Activated naive CD8-positive, alpha-beta T cell treated with anti-CD3 and anti-CD28 coated beads, Interleukin-2, amount 50 U/mL, for 24 hours (primary cell): ENCODE measurements around the gene TMEM178B.
"Not testable (repeated sequence)": the region's sequence is repeated elsewhere in the genome, so short reads cannot be mapped to it uniquely, and the experiment has no call there.

Source experiments
- ATAC-seq: fragments of 150-1000 bp; cut with Tn5 transposase; one replicate; pipeline ENCODE4 v1.10.0; 2021
- DNase-seq: peaks from one replicate; pipeline ENCODE4 v3.0.0; 2021
- H3K27ac Mint-ChIP-seq: one replicate; pipeline ENCODE4 v1.8.0; 2021; ENCODE audit warnings: mild to moderate bottlenecking, mixed read lengths
- H3K27me3 Mint-ChIP-seq: one replicate; pipeline ENCODE4 v1.8.0; 2021; ENCODE audit warnings: mixed read lengths
- H3K36me3 Mint-ChIP-seq: one replicate; pipeline ENCODE4 v1.8.0; 2021; ENCODE audit warnings: low read depth, mixed read lengths
- H3K4me1 Mint-ChIP-seq: one replicate; pipeline ENCODE4 v1.8.0; 2021; ENCODE audit warnings: mixed read lengths
- H3K4me3 Mint-ChIP-seq: one replicate; pipeline ENCODE4 v1.8.0; 2021; ENCODE audit warnings: mild to moderate bottlenecking, moderate library complexity, mixed read lengths
- H3K9me3 Mint-ChIP-seq: one replicate; pipeline ENCODE4 v1.8.0; 2021; ENCODE audit warnings: mixed read lengths

Gene TMEM178B

DNA sequence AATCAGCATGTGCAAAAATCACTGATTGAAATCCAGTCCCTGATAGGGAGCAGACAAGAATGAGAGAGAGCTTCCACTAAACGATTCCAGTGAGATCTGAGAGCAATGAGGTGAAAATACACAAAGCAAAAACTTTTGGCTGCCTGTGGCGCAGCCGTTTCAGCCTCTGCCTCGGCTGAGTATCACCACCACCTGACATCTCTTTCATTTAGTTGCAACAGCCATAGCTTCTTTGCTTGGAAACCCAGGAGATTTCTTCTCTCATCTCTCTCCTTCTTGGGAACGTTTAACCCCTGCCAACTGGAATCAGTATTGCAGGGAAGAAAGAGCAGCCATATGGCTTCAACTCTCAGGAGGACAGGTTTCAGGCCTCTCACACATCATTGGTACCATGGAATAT, 240.0 kb downstream of the TMEM178B start:
- no peaks in the 10 kb centered on the region for H3K9me3 Mint-ChIP-seq
- DNase-seq = no peak
- no peak overlapping the region for H3K27ac Mint-ChIP-seq
- H3K4me1 Mint-ChIP-seq = no peaks in the 10 kb centered on the region
- no peaks in the 10 kb centered on the region for H3K36me3 Mint-ChIP-seq
- H3K4me3 Mint-ChIP-seq = no peak overlapping the region
- no peak for ATAC-seq
- no peaks in the 10 kb centered on the region for H3K27me3 Mint-ChIP-seq

DNA sequence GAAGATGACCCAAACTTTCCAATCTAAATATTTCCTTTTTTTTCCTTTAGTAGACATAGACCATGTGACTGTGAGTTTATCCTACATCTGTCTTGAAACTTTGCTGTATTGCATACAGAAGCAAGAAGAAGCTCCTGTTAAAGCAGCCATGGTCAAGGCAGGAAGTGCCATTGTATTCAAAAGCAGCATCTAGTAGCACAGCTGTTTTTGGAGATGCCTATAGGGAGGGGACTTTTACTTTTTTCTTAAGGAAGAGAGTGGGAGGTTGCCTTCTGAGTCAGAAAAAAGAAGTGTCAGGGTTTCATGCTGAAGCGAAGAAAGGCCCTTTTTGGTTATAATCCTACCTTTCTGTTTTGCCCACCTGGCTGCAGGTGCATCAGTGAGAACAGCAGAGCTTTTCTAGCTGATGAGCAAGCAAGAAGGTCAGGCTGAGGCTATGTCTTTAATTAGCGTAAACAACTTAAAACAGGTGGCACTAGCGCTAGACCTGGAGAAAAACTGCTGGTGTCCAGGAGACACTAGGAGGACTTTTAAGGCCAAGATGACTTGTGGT, 243.2 kb downstream of the TMEM178B start:
- DNase-seq = no peak
- H3K27ac Mint-ChIP-seq = no peak overlapping the region
- no peak overlapping the region for H3K4me3 Mint-ChIP-seq
- no peaks in the 10 kb centered on the region for H3K27me3 Mint-ChIP-seq
- no peak for ATAC-seq
- H3K9me3 Mint-ChIP-seq = no peaks in the 10 kb centered on the region
- H3K4me1 Mint-ChIP-seq = peaks cover 5% of the 10 kb centered on the region
- H3K36me3 Mint-ChIP-seq = no peaks in the 10 kb centered on the region

DNA sequence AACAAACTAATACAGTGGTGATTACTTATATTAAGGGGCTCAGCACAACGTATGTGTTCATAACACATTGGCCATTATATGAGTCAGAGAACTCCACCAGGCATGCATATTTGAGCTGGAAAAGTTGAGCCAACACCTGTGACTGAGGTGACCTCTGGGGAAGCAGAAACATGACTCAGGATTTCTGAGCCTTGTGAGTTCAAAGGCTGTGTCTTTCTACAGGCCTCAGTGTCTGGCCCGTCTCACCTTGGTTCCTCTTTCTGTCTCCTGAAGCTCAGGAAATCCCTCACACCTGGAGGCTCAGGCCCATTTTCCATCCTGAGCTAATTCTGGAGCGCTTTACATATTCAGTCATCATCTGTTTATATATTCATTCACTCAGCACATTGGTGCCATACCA, 246.4 kb downstream of the TMEM178B start:
- ATAC-seq = peak; percentile 73
- H3K9me3 Mint-ChIP-seq = no peaks in the 10 kb centered on the region
- H3K27me3 Mint-ChIP-seq = peaks cover 1% of the 10 kb centered on the region
- peaks cover 5% of the 10 kb centered on the region for H3K4me1 Mint-ChIP-seq
- no peak overlapping the region for H3K27ac Mint-ChIP-seq
- H3K4me3 Mint-ChIP-seq = no peak overlapping the region
- no peak for DNase-seq
- H3K36me3 Mint-ChIP-seq = no peaks in the 10 kb centered on the region

DNA sequence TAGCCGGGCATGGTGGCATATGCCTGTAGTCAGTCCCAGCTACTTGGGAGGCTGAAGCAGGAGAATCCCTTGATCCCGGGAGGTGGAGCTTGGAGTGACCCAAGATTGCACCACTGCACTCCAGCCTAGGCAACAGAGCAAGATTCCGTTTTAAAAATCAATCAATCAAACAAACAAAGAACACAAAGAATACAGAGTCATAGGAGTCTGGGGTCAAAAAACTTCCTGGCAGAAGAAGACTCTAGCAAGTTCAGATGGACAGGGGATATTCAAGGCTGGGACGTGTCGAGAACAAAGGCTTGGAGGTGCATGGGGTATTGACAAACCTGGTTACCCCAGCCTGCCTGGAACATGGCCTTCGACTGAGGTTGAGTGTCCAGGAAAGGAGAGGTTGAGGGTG, 248.5 kb downstream of the TMEM178B start:
- no peak for ATAC-seq
- Mint-ChIP-seq H3K27me3 (peaks cover 4% of the 10 kb centered on the region), H3K36me3 (no peaks in the 10 kb centered on the region), H3K9me3 (no peaks in the 10 kb centered on the region), H3K4me1 (peaks cover 5% of the 10 kb centered on the region), H3K4me3 (no peak overlapping the region), H3K27ac (no peak overlapping the region)
- no peak for DNase-seq

DNA sequence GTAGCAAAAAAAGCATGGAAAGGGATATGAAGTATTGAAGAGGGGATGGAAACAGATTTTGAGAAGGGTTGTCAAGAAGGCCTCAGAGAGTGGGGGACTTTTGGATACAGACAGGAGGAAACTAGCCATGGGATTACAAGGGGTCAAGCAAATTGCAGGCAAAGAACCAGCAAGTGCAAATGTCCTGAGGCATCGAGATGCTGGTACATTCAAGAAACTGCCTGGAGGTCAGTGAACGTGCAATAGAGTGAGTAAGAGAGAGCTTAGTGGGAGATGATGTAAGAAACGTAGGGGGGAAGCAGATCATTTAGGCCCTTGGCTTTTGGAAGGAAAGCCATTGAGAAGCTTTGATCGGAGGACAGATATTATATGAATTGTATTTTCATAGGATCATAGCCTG, 250.0 kb downstream of the TMEM178B start:
- H3K27me3 Mint-ChIP-seq = peaks cover 7% of the 10 kb centered on the region
- no peaks in the 10 kb centered on the region for H3K36me3 Mint-ChIP-seq
- ATAC-seq (no peak), DNase-seq (no peak)
- H3K4me1 Mint-ChIP-seq = peaks cover 5% of the 10 kb centered on the region
- no peak overlapping the region for H3K4me3 Mint-ChIP-seq
- H3K9me3 Mint-ChIP-seq = no peaks in the 10 kb centered on the region
- H3K27ac Mint-ChIP-seq = no peak overlapping the region

DNA sequence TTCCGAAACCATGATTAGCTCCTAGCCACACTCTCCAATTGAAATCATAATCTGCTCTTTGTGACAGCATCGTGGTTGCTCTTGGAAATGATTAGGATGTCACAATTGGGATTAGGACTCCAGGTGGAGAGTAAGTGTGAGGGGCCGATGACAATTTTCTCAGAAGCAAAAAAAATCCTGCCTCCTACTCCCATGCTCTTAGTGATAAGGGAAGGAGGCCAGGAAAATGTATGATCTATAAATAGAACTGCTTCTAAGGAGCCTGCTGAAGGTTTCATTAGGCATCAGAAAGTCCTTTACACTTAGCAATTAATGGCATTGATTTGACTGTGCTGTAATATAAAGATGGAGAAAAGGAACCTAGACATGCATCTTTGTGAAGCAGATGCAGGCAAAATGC, 251.0 kb downstream of the TMEM178B start:
- no peaks in the 10 kb centered on the region for H3K9me3 Mint-ChIP-seq
- H3K27me3 Mint-ChIP-seq = peaks cover 7% of the 10 kb centered on the region
- no peak overlapping the region for H3K4me3 Mint-ChIP-seq
- ATAC-seq (no peak), DNase-seq (no peak)
- H3K36me3 Mint-ChIP-seq = no peaks in the 10 kb centered on the region
- no peak overlapping the region for H3K27ac Mint-ChIP-seq
- peaks cover 3% of the 10 kb centered on the region for H3K4me1 Mint-ChIP-seq

DNA sequence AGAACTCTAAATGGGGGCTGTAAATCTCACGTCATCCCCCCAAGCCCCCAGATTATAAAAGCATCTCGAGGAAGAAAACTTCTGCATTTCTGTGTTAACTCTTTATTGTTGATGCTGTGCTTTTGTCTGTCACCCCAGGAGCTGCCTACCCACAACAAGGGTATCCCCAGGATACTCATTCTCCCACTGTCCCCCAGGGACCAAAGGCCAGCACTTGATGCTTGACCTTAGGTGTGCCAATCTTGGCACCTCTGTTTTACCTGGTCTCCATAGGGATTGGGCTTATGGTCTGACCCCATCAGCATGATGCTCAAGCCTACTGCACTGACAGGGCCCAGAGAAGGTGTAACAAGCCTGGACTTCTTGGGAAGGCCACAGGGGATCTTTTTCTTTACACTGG, 251.4 kb downstream of the TMEM178B start:
- Mint-ChIP-seq H3K27me3 (peaks cover 7% of the 10 kb centered on the region), H3K27ac (no peak overlapping the region), H3K36me3 (no peaks in the 10 kb centered on the region), H3K4me3 (no peak overlapping the region), H3K9me3 (no peaks in the 10 kb centered on the region), H3K4me1 (no peaks in the 10 kb centered on the region)
- ATAC-seq (no peak), DNase-seq (no peak)

DNA sequence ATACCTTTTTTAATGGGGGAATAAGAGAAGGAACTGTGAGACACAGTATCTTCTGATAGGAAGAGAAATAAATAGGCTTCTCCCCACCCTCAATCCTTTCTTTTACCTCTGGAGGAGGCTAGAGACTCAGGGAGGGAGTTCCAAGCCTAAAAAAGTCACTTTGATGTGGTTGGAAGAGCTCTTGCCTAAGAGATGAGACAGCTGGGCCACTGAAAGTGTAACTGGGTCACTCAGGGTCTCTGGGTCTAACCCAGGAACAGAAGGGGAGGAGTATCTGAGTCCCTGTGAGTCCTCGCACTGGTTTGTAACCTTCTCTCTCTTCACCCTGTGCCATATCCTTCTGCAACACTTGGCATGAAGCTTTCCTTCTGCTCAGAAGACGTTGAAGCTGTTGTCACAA, 254.4 kb downstream of the TMEM178B start:
- H3K27me3 Mint-ChIP-seq = peaks cover 5% of the 10 kb centered on the region
- DNase-seq = no peak
- no peaks in the 10 kb centered on the region for H3K9me3 Mint-ChIP-seq
- H3K4me1 Mint-ChIP-seq = no peaks in the 10 kb centered on the region
- H3K36me3 Mint-ChIP-seq = no peaks in the 10 kb centered on the region
- no peak for ATAC-seq
- no peak overlapping the region for H3K27ac Mint-ChIP-seq
- H3K4me3 Mint-ChIP-seq = no peak overlapping the region

DNA sequence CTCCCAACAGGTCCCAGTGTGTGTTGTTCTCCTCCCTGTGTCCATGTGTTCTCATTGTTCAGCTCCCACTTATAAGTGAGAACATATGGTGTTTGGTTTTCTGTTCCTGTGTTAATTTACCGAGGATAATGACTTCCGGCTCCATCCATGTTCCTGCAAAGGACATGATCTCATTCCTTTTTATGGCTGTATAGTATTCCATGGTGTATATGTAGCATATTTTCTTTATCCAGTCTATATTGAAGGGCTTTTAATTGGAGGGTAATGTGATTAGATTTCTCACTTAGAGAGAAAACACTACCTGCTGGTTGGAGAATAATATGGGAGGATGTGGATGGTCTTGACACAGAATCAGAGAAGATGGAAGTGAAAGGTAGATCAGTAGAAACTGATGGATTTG, 256.4 kb downstream of the TMEM178B start:
- H3K4me1 Mint-ChIP-seq, H3K27me3 Mint-ChIP-seq, H3K4me3 Mint-ChIP-seq, DNase-seq, H3K27ac Mint-ChIP-seq, H3K9me3 Mint-ChIP-seq, H3K36me3 Mint-ChIP-seq, ATAC-seq: not testable (repeated sequence)

DNA sequence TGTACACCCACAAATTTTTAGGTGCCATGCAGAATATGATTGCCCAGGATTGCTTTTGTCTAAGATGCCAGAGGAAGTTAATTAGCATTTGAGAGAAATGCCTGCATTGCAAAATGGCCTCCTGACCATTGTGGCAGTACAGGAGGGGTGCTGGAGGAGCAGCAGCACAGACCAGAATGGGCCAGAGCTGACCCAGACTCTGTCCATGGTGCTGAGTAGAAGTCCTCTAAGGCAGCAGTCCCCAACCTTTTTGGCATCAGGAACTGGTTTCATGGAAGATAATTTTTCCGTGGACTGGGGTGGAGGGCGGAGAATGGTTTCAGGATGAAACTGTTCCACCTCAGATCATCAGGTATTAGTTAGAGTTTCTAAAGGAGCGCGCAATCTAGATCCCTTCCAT, 259.6 kb downstream of the TMEM178B start:
- peaks cover 2% of the 10 kb centered on the region for H3K27me3 Mint-ChIP-seq
- H3K27ac Mint-ChIP-seq = no peak overlapping the region
- H3K9me3 Mint-ChIP-seq = peaks cover 4% of the 10 kb centered on the region
- no peak for DNase-seq
- no peak for ATAC-seq
- no peaks in the 10 kb centered on the region for H3K36me3 Mint-ChIP-seq
- H3K4me1 Mint-ChIP-seq = no peaks in the 10 kb centered on the region
- no peak overlapping the region for H3K4me3 Mint-ChIP-seq

DNA sequence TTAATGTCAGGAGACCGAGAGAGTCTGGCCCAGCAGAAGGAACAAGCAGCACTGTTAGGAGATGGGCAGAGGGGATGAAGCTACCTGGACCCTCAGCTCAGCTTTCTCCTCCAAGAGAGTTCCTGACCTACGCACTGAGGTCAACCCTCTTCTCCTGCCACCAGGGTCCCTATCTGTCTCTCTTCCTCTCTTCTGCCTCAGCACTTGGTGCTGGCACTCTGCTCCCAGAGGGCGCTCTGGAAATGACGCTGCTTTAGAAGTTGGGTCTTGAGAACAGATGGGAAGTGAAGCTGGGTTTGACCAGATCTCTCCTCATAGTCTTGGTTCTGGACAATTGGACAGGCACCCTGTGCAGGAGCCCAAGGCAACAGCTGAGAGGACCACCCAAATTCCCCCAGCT, 261.3 kb downstream of the TMEM178B start:
- Mint-ChIP-seq H3K4me3 (no peak overlapping the region), H3K27me3 (peaks cover 2% of the 10 kb centered on the region), H3K9me3 (peaks cover 4% of the 10 kb centered on the region), H3K27ac (no peak overlapping the region), H3K36me3 (no peaks in the 10 kb centered on the region), H3K4me1 (no peaks in the 10 kb centered on the region)
- ATAC-seq (no peak), DNase-seq (no peak)

DNA sequence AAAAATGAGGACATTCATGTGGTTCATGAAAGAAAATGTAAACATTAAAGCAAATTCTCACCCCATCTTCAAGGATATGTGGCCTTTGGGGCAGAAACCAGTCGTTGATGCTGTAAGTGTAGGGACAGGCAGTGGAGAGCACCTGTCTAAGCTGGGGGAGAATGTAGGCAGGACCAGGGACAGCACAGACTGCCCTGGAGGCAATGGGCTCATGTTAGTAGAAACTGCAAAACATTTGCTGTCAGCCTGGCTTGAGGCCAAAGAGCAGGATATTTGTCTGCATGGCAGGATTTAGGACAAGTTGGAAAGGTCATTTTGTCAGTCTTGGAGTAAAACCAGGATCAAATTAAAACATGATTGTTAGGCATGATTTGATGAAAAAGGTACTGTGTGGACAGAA, 265.7 kb downstream of the TMEM178B start:
- H3K27me3 Mint-ChIP-seq = peaks cover 4% of the 10 kb centered on the region
- H3K4me3 Mint-ChIP-seq = no peak overlapping the region
- DNase-seq (no peak), ATAC-seq (no peak)
- H3K9me3 Mint-ChIP-seq = peaks cover 4% of the 10 kb centered on the region
- no peaks in the 10 kb centered on the region for H3K36me3 Mint-ChIP-seq
- no peak overlapping the region for H3K27ac Mint-ChIP-seq
- H3K4me1 Mint-ChIP-seq = no peaks in the 10 kb centered on the region

DNA sequence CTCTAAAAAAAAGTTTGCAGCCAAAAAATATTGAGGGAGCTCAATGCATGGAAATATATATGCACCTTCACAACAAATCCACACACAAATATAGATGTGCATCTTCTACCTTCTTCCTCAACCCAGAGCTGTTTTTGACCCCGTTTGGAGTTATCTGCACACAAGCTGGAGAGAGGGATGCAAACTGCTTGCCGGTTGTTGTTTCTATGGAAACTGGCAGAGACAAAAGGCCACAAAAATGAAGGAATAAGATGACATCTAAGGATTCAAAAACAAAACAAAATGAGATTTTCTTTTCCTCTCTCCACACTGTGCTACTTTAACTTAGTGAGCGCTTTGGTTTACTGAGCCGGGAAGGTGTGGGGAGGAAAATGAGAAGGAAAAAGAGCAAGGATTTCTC, 267.1 kb downstream of the TMEM178B start:
- no peak for DNase-seq
- Mint-ChIP-seq H3K36me3 (no peaks in the 10 kb centered on the region), H3K4me1 (no peaks in the 10 kb centered on the region), H3K27me3 (peaks cover 4% of the 10 kb centered on the region), H3K9me3 (peaks cover 3% of the 10 kb centered on the region), H3K27ac (no peak overlapping the region), H3K4me3 (no peak overlapping the region)
- ATAC-seq = no peak

DNA sequence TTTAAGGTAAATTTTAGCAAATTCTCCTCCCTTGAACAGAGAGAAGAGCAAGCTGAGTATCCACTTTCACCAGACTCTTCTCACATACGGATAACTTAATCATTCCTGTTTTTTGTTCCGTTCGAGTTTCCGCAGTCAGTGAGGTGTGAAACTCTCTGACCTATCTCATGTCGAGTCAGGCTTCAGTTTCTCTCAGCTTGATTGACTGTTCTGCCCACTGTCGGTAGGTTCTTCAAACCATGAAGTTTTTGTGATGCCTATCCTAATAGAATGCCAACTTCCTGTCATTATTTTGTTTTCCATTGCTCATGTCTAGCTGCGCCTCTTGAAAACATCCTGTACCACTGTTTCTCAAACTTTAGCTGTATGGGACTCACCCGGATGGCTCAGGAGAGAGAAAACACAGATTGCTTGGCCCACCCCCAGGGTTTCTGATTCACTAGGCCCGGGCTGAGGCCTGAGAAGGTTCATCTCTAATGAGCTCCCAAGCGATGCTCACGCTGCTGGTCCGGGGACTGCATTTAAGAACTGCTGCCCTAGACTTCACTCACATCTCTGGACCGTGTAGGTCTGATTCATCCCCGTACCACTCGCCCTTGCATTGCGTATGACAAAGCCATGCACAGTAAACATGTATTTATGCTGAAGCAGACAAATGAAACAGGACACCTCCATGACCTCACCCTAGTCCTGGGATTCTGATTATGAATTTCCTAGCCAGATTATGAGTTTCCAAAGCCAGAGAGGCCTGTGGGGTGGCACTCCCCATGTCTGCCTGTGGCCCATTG, 269.0 kb downstream of the TMEM178B start:
- Mint-ChIP-seq H3K36me3 (no peaks in the 10 kb centered on the region), H3K27me3 (peaks cover 8% of the 10 kb centered on the region), H3K4me1 (no peaks in the 10 kb centered on the region), H3K4me3 (no peak overlapping the region), H3K9me3 (no peaks in the 10 kb centered on the region), H3K27ac (no peak overlapping the region)
- ATAC-seq (no peak), DNase-seq (no peak)

DNA sequence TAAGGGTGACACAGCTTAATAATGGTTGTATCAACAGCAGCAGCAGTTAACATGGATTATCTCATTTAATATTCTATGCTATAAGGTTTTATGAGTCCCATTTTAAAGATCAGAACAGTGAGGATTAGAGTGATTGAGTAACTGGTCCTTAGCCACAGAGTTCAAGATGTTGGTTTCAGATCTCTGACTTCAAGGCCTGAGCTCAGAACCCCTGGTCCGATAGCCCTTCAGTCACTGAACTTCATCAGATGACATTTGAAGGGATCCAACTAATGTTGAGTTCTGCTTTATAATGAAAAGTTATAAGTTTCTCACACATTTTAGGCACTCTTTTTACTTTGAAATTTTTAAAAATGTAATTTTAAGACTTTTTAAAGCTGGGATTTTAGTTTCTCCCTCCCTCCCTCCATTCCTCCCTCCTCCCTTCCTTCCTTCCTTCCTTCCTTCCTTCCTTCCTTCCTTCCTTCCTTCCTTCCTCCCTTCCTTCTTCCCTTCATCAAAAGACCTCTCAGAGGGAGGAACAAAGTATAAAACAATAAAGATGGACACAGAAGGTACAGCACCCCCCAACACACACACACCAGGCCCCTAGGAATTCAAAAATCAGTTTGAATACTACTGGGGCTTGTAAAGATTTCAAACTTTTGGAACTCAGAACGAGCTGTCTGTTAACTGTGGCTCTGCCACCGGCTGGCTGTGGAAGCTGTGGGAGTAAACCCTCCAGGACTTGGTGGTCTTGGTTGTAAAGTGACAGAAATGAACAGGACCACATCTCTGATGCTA, 270.5 kb downstream of the TMEM178B start:
- Mint-ChIP-seq H3K4me1 (no peaks in the 10 kb centered on the region), H3K36me3 (no peaks in the 10 kb centered on the region), H3K9me3 (no peaks in the 10 kb centered on the region), H3K4me3 (no peak overlapping the region), H3K27ac (no peak overlapping the region), H3K27me3 (peaks cover 12% of the 10 kb centered on the region)
- ATAC-seq (no peak), DNase-seq (no peak)
